ENCODE data around the gene RAN.
"Not testable (repeated sequence)": the region's sequence is repeated elsewhere in the genome, so short reads cannot be mapped to it uniquely, and the experiment has no call there.

RAN gene

GRCh38 chr12:130871286-130872178 lies at the start of gene RAN:
RAN (plus strand) TSS chr12:130872066; CDS start chr12:130872594, 528 bp downstream.
- DNase-seq (ENCODE audit: low spot score): peak; percentile 94

GRCh38 chr12:130825771-130826150 lies 46.1 kb upstream of the RAN start:
- no peak for DNase-seq (ENCODE audit: low spot score)

- DNase-seq (ENCODE audit: low spot score): peak; percentile 57
Measured at GRCh38 chr12:130826151-130826801, 45.6 kb upstream of the RAN start.

- no peak for DNase-seq (ENCODE audit: low spot score)
Measured at GRCh38 chr12:130827432-130827831, 44.4 kb upstream of the RAN start.

- no peak for DNase-seq (ENCODE audit: low spot score)
Measured at GRCh38 chr12:130828895-130829294, 43.0 kb upstream of the RAN start.

DNA sequence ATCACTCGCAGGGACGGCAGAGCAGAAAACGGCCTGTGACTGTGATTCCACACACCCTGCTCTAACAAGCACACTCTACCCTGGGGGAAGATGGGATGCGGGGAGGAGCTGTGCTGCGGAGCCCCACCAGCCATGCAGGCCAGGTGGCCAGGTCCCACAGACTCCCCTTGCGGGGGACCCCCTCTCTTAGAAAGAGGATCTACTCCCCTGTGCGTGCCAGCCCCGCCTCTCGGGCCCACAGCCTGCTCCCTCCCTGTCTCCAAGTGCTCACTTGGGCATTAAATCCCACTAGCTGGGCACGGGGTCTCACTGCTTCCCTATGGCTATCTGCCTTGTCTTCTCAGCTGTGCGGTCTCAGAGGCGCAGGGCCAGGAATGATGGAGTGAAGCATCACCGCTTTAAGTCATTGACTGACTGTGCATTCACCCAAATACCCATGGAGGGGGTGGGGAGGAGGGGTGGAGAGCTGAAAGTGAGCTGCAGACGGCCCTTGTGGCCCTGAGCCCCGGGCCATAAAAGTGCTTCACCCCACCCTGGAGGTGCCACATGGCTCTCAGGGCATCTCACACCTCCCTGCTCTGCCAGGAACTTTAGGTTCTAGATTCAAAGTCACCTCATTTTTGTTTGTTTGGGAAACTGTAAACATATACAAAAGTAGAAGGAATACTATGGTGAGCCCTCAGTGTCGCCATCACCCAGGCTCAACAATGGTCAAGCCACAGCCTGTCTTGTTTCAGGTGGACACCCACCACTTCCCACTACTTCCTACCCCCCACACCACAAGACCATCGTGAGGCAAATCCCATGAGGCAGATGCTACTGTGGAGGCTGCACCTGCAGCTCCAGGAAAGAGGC lies 42.2 kb upstream of the RAN start:
- no peak for DNase-seq (ENCODE audit: low spot score)

DNA sequence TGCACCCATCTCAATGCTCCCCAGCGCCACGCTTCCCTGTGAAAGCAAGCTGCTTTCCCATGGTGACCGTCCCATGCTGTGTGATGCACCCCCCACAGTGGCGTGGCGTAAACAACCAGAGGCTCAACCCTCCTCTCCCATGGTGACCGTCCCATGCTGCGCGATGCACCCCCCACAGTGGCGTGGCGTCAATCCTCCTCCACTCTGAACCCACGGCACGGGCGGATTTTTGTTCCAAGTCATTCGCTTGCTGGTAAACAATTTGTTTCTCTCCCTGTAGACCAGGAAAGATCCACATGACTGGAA lies 41.7 kb upstream of the RAN start:
- DNase-seq (ENCODE audit: low spot score): no peak

- DNase-seq (ENCODE audit: low spot score): no peak
Measured at GRCh38 chr12:130831246-130831645, 40.6 kb upstream of the RAN start.

- no peak for DNase-seq (ENCODE audit: low spot score)
Measured at GRCh38 chr12:130831876-130832405, 39.9 kb upstream of the RAN start.

- DNase-seq (ENCODE audit: low spot score): no peak
Measured at GRCh38 chr12:130832561-130833209, 39.2 kb upstream of the RAN start.

GRCh38 chr12:130835011-130835410 lies 36.9 kb upstream of the RAN start:
- DNase-seq (ENCODE audit: low spot score): no peak

DNA sequence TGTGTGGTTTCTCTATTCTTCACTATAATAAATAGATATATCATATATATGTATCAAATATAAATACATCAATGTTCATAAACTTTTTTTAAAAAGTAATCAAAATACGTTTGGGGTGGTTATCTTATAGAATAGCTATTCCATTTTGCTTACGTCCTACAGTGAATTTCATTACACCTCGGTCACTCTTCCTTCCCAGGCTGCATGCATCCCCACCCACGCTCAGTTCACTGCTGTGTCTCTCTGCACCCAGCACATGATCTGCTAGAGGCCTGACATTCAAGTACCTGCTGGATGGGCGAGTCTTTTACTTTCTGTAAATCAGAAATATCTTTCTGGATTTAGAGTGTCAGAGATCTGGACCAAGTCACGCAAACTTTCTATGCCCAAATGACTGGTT lies 36.4 kb upstream of the RAN start:
- DNase-seq (ENCODE audit: low spot score): no peak

GRCh38 chr12:130838284-130838950 lies 33.4 kb upstream of the RAN start:
- DNase-seq (ENCODE audit: low spot score): no peak

DNA sequence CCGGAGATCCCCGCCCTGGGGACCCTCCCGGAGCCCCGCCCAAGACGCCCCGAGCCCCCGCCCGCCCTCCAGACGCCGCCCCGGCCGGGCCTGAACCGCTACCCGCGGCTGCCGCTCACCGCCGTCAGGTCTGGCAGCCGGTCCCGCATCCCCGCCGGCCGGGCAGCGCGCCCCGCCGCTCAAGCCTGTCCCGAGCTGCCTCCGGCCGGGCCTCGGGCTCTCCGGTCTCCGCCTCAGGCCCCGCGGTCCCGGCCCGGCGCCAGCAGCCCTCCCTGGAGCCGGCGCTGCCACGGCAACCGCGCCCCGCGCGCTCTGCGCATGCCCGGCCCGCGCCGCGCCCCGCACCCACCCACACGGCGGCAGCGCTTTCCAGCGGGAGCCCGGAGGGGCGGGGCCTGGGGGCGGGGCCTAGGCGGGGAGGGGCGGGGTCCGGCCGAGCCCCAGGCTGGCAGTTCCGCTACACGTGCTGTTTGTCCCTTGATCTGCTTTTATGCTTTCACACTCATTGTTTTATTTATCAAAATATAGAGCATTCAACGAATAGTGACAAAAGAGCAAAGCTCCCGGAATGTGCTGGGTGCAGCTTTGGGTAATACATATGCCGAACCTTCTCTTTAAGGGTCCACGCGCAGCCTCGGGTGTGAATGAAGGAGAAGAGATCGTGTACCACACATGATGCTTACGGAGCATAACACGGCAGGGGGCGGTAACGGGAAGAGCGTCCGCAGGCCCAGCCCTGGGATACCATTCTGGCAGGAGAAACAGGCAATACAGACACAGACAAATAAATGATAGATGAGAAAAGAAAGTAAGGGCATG lies 32.7 kb upstream of the RAN start, which contains the start of gene STX2:
TSS of gene STX2 (minus strand) at position 300 of the 819 bp plus-strand sequence. CDS start at position 149, 151 bp downstream.
- DNase-seq (ENCODE audit: low spot score): peak; percentile 92

- no peak for DNase-seq (ENCODE audit: low spot score)
Measured at GRCh38 chr12:130839770-130840404, 32.0 kb upstream of the RAN start.

- DNase-seq (ENCODE audit: low spot score): no peak
Measured at GRCh38 chr12:130846369-130846768, 25.5 kb upstream of the RAN start.

DNA sequence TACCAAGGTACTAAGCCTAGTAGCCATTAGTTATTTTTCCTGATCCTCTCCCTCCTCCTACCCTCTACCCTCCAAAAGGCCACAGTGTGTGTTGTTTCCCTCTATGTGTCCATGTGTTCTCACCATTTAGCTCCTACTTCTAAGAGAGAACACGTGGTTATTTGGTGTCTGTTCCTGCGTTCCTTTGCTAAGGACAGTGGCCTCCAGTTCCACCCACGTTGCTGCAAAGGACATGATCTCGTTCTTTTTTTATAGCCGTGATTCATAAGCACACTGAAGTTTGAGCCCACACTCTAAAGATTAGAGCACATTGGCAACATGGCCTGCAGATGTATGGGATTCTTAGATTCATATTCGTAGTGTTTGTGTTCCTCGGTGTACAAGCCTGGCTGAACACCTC lies 24.8 kb upstream of the RAN start:
- no peak for DNase-seq (ENCODE audit: low spot score)

- DNase-seq (ENCODE audit: low spot score): not testable (repeated sequence)
Measured at GRCh38 chr12:130848105-130848504, 23.8 kb upstream of the RAN start.

GRCh38 chr12:130848785-130849305 lies 23.0 kb upstream of the RAN start:
- not testable (repeated sequence) for DNase-seq (ENCODE audit: low spot score)

Measured in CD4-positive, alpha-beta T cell treated with Interleukin-6 at 100 ng/mL for 8 hours (primary cell).